ENCODE measurements around the gene CRYZL1. TPM values are rescaled to one million over a fixed set of nuclear protein-coding genes. Genes with fewer than 3 reads are reported as not detected.

Gene CRYZL1
- polyA plus RNA-seq, 1 donor (not counting 4 experiments of a cell fraction or from before 2014, with no cell fraction given), result 48.9 TPM

- FAIRE-seq (no peak), DNase-seq (ENCODE audit: low read depth, low spot score) (peak; percentile 93)
- TF ChIP-seq EZH2 (IDR thresholded peaks at IDR 0.05; ENCODE audit: low read length) (no peak), CTCF (optimal IDR thresholded peaks at IDR 0.05 in 1 of 3, IDR thresholded peaks at IDR 0.05 in 1 of 3, conservative IDR thresholded peaks at IDR 0.05 in 1 of 3; ENCODE audit: extremely low read depth in 1 of 3, insufficient read depth in 2 of 3, low read length in 3 of 3) (no peak)
- H3K27ac ChIP-seq (ENCODE audit: control insufficient read depth, insufficient read depth, low read length), result peak within 1 kb of the TSS; percentile 93
- H3K4me1 ChIP-seq (ENCODE audit: control insufficient read depth, extremely low read depth, insufficient read depth, low read length), result peaks cover 26% of the 10 kb centered on the region
- no peaks in the 10 kb centered on the region for H3K9me1 ChIP-seq (ENCODE audit: control insufficient read depth, extremely low read depth, insufficient read depth, low read length)
- H3K27me3 ChIP-seq (ENCODE audit: control insufficient read depth, extremely low read depth, insufficient read depth, low read length), result no peaks in the 10 kb centered on the region
- peak within 1 kb of the TSS; percentile 99 for H2AFZ ChIP-seq (ENCODE audit: control insufficient read depth, low read length)
- no peaks in the 10 kb centered on the region for H4K20me1 ChIP-seq (ENCODE audit: control insufficient read depth, extremely low read depth, insufficient read depth, low read length)
- dilution Hi-C loops (cut with MboI; ENCODE audit: extremely low pct_ligation_motif_present, low sequenced_read_pairs), result no loop called here
- no peaks in the 10 kb centered on the region for H3K9me3 ChIP-seq (ENCODE audit: control insufficient read depth, low read depth, low read length)
- no peaks in the 10 kb centered on the region for H3K36me3 ChIP-seq (ENCODE audit: control insufficient read depth in 2 of 2, extremely low read depth in 1 of 2, insufficient read depth in 2 of 2, low read length in 2 of 2)
- peak within 1 kb of the TSS; percentile 88 to 96 (median 91) for H3K4me3 ChIP-seq (ENCODE audit: control insufficient read depth in 2 of 3, extremely low read depth in 1 of 3, insufficient read depth in 2 of 3, low read depth in 1 of 3, low read length in 3 of 3)
- peak within 1 kb of the TSS; percentile 92 for H3K4me2 ChIP-seq (ENCODE audit: control insufficient read depth, extremely low read depth, insufficient read depth, low read depth, low read length)
- peaks cover 77% of the 10 kb centered on the region for H3K79me2 ChIP-seq (ENCODE audit: control insufficient read depth, insufficient read depth, low read length)
- H3K9ac ChIP-seq (ENCODE audit: control insufficient read depth, extremely low read depth, insufficient read depth, low read length), result peak within 1 kb of the TSS; percentile 93
These were observed 720 bp upstream of the CRYZL1 start, which contains the start of gene ITSN1 for GRCh38 chr21:33642027-33642895. TSS of gene ITSN1 (plus strand) at chr21:33642501. CDS start at chr21:33718829, 76,328 bp downstream.

GRCh38 chr21:33640697-33641351, 717 bp downstream of the CRYZL1 start:
- H2AFZ ChIP-seq (ENCODE audit: control insufficient read depth, low read length), result peak overlapping the region; percentile 99
- no peaks in the 10 kb centered on the region for H3K36me3 ChIP-seq (ENCODE audit: control insufficient read depth in 2 of 2, extremely low read depth in 1 of 2, insufficient read depth in 2 of 2, low read length in 2 of 2)
- peak overlapping the region; percentile 88 to 96 (median 91) for H3K4me3 ChIP-seq (ENCODE audit: control insufficient read depth in 2 of 3, extremely low read depth in 1 of 3, insufficient read depth in 2 of 3, low read depth in 1 of 3, low read length in 3 of 3)
- no peaks in the 10 kb centered on the region for H3K9me1 ChIP-seq (ENCODE audit: control insufficient read depth, extremely low read depth, insufficient read depth, low read length)
- no peaks in the 10 kb centered on the region for H4K20me1 ChIP-seq (ENCODE audit: control insufficient read depth, extremely low read depth, insufficient read depth, low read length)
- TF ChIP-seq EZH2 (IDR thresholded peaks at IDR 0.05; ENCODE audit: low read length), result no peak
- no peak for TF ChIP-seq CTCF (optimal IDR thresholded peaks at IDR 0.05 in 1 of 3, IDR thresholded peaks at IDR 0.05 in 1 of 3, conservative IDR thresholded peaks at IDR 0.05 in 1 of 3; ENCODE audit: extremely low read depth in 1 of 3, insufficient read depth in 2 of 3, low read length in 3 of 3)
- H3K79me2 ChIP-seq (ENCODE audit: control insufficient read depth, insufficient read depth, low read length), result peaks cover 67% of the 10 kb centered on the region
- H3K9me3 ChIP-seq (ENCODE audit: control insufficient read depth, low read depth, low read length), result no peaks in the 10 kb centered on the region
- dilution Hi-C loops (cut with MboI; ENCODE audit: extremely low pct_ligation_motif_present, low sequenced_read_pairs), result no loop called here
- peak overlapping the region; percentile 80 for H3K4me2 ChIP-seq (ENCODE audit: control insufficient read depth, extremely low read depth, insufficient read depth, low read depth, low read length)
- peak overlapping the region; percentile 93 for H3K9ac ChIP-seq (ENCODE audit: control insufficient read depth, extremely low read depth, insufficient read depth, low read length)
- peak overlapping the region; percentile 93 for H3K27ac ChIP-seq (ENCODE audit: control insufficient read depth, insufficient read depth, low read length)
- H3K27me3 ChIP-seq (ENCODE audit: control insufficient read depth, extremely low read depth, insufficient read depth, low read length), result no peaks in the 10 kb centered on the region
- DNase-seq (ENCODE audit: low read depth, low spot score) (no peak), FAIRE-seq (no peak)
- H3K4me1 ChIP-seq (ENCODE audit: control insufficient read depth, extremely low read depth, insufficient read depth, low read length), result peaks cover 21% of the 10 kb centered on the region
